ENCODE measurements around the gene AMPD2. TPM values are rescaled to one million over a fixed set of nuclear protein-coding genes. Genes with fewer than 3 reads are reported as not detected.

The AMPD2 gene
- total and polyA plus RNA-seq, 2 of the 8 experiments (the other 6 are each of a cell fraction or from before 2014, with no cell fraction given) = 37.2 to 67.7 TPM

GRCh38 chr1:109621379-109622136, 1.9 kb downstream of the AMPD2 start:
- H3K27me3 ChIP-seq (replicated peaks in 1 of 4; ENCODE audit: control insufficient read depth in 3 of 4, extremely low read depth in 1 of 4, insufficient read depth in 3 of 4, low read length in 3 of 4) = no peaks in the 10 kb centered on the region
- no peak overlapping the region for H3K23ac ChIP-seq (ENCODE audit: insufficient read length)
- H2BK12ac ChIP-seq (ENCODE audit: low read depth, low read length) = no peak overlapping the region
- H3K23me2 ChIP-seq (ENCODE audit: low read depth, low read length) = peaks cover 16% of the 10 kb centered on the region
- H3K18ac ChIP-seq (ENCODE audit: extremely low read depth, low read length) = no peak overlapping the region
- CTCF ChIA-PET (ENCODE audit: partially characterized antibody) = interaction anchor here (0.7 to 1.0 kb wide), 4 partner anchors 9 to 89 kb away, joined by 3 to 4 read pairs (median 3); no protein-coding TSS in a partner anchor
- H3K14ac ChIP-seq (ENCODE audit: insufficient read length) = no peak overlapping the region
- POLR2A ChIA-PET (ENCODE audit: partially characterized antibody) = interaction anchor here (1.4 to 2.5 kb wide), 3 partner anchors 13 to 73 kb away, joined by 4 to 18 read pairs (median 5); partner anchors contain the start of gene GNAI3
- WGBS, 2 experiments (ENCODE audit: extremely low coverage in 1 of 2, insufficient coverage in 1 of 2, insufficient read length in 1 of 2, insufficient replicate concordance in 2 of 2, low coverage in 1 of 2, low lambda C conversion rate in 2 of 2, missing lambda C conversion rate in 1 of 2) = 79% methylated on average over 11 of the region's 13 CpGs; no CpG with 5 or more reads in 1 of the 2 experiments
- peak overlapping the region; percentile 69 to 85 (median 78); a peak in 6 of 8 replicates for H3K4me3 ChIP-seq (ENCODE audit: extremely low read depth in 1 of 4, insufficient read depth in 2 of 4, low read depth in 3 of 4, low read length in 4 of 4)
- peaks cover 5 to 25% of the 10 kb centered on the region in 2 experiments for H4K20me1 ChIP-seq (replicated peaks in 1 of 2; ENCODE audit: control insufficient read depth in 1 of 2, insufficient read depth in 2 of 2, low read length in 2 of 2)
- no peak overlapping the region for H3K56ac ChIP-seq (replicated peaks; ENCODE audit: insufficient read length, low read depth, low read length)
- no peak overlapping the region for H2BK5ac ChIP-seq (ENCODE audit: low read depth, low read length)
- no peak overlapping the region for H3K4ac ChIP-seq (replicated peaks; ENCODE audit: insufficient read length, low read depth, low read length)
- no peak overlapping the region for H2BK120ac ChIP-seq (replicated peaks; ENCODE audit: low read depth, low read length)
- H3K9me3 ChIP-seq (ENCODE audit: insufficient read depth in 2 of 2, low read depth in 1 of 2, low read length in 1 of 2) = no peaks in the 10 kb centered on the region
- no peak overlapping the region for H2AK5ac ChIP-seq (ENCODE audit: low read depth, low read length)
- H2BK20ac ChIP-seq (ENCODE audit: low read length) = no peak overlapping the region
- H2BK15ac ChIP-seq (ENCODE audit: low read length) = peak overlapping the region; percentile 32; the same call in 1 of the 2 replicates
- H3K79me1 ChIP-seq (ENCODE audit: low read depth, low read length) = peaks cover 17% of the 10 kb centered on the region
- FAIRE-seq = no peak
- H4K8ac ChIP-seq (ENCODE audit: extremely low read depth, insufficient read depth, low read length) = no peak overlapping the region; the same call in 1 of the 2 replicates
- H3K27ac ChIP-seq (ENCODE audit: low read depth, low read length) = no peak overlapping the region
- H4K91ac ChIP-seq (replicated peaks; ENCODE audit: insufficient read length, low read length) = peak overlapping the region; percentile 11
- H3K4me2 ChIP-seq (ENCODE audit: insufficient read depth in 1 of 2, low read depth in 2 of 2, low read length in 2 of 2) = peak overlapping the region; percentile 91 to 94
- H3K9ac ChIP-seq (replicated peaks in 1 of 4; ENCODE audit: extremely low read depth in 1 of 4, low read depth in 3 of 4, low read length in 3 of 4) = no peak overlapping the region; a peak in 1 of 7 replicates
- no peak for DNase-seq (ENCODE audit: low read depth in 1 of 2, low spot score in 2 of 2)
- H3K4me1 ChIP-seq (replicated peaks in 1 of 4; ENCODE audit: control insufficient read depth in 3 of 4, insufficient read depth in 4 of 4, low read length in 3 of 4) = peaks cover 4 to 25% (median 12%) of the 10 kb centered on the region in 4 experiments
- H3K79me2 ChIP-seq (ENCODE audit: control insufficient read depth in 1 of 2, insufficient read depth in 2 of 2, low read length in 2 of 2) = peaks cover 0 to 37% of the 10 kb centered on the region in 2 experiments; a peak in 2 of 4 replicates
- no peak overlapping the region for H4K5ac ChIP-seq (ENCODE audit: insufficient read length, low read depth, low read length)
- peaks cover 0 to under 1% (median 0%) of the 10 kb centered on the region in 4 experiments; a peak in 3 of 8 replicates for H3K36me3 ChIP-seq (ENCODE audit: control insufficient read depth in 2 of 4, insufficient read depth in 4 of 4, low read length in 3 of 4)
- no peak overlapping the region for H2AFZ ChIP-seq (ENCODE audit: low read length)

All from H1 (cell line).